Measurements from ENCODE around the gene ROPN1B. TPM values are rescaled to one million over a fixed set of nuclear protein-coding genes. Genes with fewer than 3 reads are reported as not detected.

ROPN1B gene
- polyA plus RNA-seq, 1 experiment: not detected

DNA sequence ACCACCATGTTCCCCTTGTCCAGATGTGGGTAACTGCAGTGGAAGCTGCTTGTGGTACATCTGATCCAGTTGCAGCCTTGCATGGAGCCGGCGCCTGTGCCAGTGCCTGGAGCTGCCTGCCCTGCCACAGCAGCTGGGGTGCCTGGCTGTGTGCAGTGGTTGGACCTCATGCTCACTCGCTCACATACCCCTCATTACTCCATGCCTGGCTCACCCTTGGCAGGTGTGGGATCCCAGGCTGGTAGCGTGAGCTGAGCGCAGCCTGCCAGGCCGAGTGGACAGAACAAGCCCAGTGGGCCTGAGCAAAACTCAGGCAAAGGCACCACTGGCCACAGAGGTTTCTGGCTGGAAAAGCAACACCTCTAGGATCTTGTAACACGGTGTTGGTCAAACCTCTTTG, 35.7 kb downstream of the ROPN1B start:
- DNase-seq (ENCODE audit: low read depth, low spot score): no peak
- Histone ChIP-seq H3K4me3 (ENCODE audit: low read depth, low read length) (no peak overlapping the region), H3K27me3 (ENCODE audit: control insufficient read depth, insufficient read depth, low read length) (no peaks in the 10 kb centered on the region), H3K27ac (ENCODE audit: low read depth, low read length) (no peak overlapping the region), H3K9me3 (ENCODE audit: control insufficient read depth, insufficient read depth, low read length) (peaks cover 6% of the 10 kb centered on the region; the same call in 1 of the 2 replicates)
- ChIA-PET CTCF (no interaction called here), POLR2A (no interaction called here)
- TF ChIP-seq, protein P1, sequence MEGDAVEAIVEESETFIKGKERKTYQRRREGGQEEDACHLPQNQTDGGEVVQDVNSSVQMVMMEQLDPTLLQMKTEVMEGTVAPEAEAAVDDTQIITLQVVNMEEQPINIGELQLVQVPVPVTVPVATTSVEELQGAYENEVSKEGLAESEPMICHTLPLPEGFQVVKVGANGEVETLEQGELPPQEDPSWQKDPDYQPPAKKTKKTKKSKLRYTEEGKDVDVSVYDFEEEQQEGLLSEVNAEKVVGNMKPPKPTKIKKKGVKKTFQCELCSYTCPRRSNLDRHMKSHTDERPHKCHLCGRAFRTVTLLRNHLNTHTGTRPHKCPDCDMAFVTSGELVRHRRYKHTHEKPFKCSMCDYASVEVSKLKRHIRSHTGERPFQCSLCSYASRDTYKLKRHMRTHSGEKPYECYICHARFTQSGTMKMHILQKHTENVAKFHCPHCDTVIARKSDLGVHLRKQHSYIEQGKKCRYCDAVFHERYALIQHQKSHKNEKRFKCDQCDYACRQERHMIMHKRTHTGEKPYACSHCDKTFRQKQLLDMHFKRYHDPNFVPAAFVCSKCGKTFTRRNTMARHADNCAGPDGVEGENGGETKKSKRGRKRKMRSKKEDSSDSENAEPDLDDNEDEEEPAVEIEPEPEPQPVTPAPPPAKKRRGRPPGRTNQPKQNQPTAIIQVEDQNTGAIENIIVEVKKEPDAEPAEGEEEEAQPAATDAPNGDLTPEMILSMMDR (IDR thresholded peaks at IDR 0.05; ENCODE audit: low read depth, low read length): no peak

DNA sequence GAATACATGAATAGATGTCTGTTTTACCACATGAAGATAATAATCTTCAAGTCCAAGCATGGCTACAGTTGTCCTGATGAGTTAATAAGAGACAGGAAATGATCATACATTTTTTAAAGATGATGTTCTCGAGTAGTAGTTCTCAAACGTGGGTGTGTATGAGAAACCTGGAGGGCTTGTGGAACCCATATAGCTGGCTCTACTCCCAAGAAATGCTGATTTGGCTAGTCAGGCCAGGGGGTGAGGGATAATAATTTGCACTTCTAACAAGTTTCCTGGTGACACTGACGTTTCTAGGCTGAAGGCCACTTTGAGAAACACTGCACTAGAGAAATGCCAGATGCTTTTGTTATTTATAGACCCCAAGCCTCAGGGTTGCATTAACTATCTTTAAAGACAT, 37.0 kb downstream of the ROPN1B start:
- Histone ChIP-seq H3K27ac (ENCODE audit: low read depth, low read length) (no peak overlapping the region), H3K4me3 (ENCODE audit: low read depth, low read length) (no peak overlapping the region), H3K27me3 (ENCODE audit: control insufficient read depth, insufficient read depth, low read length) (no peaks in the 10 kb centered on the region), H3K9me3 (ENCODE audit: control insufficient read depth, insufficient read depth, low read length) (peaks cover 6% of the 10 kb centered on the region; the same call in 1 of the 2 replicates)
- DNase-seq (ENCODE audit: low read depth, low spot score): peak; percentile 3
- POLR2A ChIA-PET: no interaction called here
- CTCF ChIA-PET: interaction anchor here (1.6 kb wide), 1 partner anchor 34 kb away, joined by 4 read pairs; no protein-coding TSS in a partner anchor
- TF ChIP-seq, protein P1 (IDR thresholded peaks at IDR 0.05; ENCODE audit: low read depth, low read length): no peak

DNA sequence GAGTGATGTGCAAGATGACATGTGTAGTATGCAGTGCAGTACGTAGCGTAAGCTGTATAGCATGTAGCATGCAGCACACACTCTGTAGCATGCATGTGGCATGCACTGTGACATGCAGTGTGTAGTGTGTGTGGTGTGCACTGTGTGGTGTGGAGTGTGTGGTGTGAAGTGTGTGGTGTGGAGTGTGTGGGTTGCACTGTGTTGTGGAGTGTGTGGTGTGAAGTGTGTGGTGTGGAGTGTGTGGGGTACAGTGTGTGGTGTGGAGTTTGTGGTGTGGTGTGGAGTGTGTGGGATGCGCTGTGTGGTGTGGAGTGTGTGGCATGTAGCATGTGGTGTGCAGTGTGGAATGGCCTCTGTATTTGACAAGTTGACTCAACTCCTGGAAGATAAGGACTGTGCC, 39.2 kb downstream of the ROPN1B start:
- peaks cover 6% of the 10 kb centered on the region; the same call in 1 of the 2 replicates for H3K9me3 ChIP-seq (ENCODE audit: control insufficient read depth, insufficient read depth, low read length)
- TF ChIP-seq, protein P1 (IDR thresholded peaks at IDR 0.05; ENCODE audit: low read depth, low read length): no peak
- H3K27ac ChIP-seq (ENCODE audit: low read depth, low read length): no peak overlapping the region
- CTCF ChIA-PET: no interaction called here
- DNase-seq (ENCODE audit: low read depth, low spot score): no peak
- H3K27me3 ChIP-seq (ENCODE audit: control insufficient read depth, insufficient read depth, low read length): no peaks in the 10 kb centered on the region
- POLR2A ChIA-PET: no interaction called here
- H3K4me3 ChIP-seq (ENCODE audit: low read depth, low read length): no peak overlapping the region

DNA sequence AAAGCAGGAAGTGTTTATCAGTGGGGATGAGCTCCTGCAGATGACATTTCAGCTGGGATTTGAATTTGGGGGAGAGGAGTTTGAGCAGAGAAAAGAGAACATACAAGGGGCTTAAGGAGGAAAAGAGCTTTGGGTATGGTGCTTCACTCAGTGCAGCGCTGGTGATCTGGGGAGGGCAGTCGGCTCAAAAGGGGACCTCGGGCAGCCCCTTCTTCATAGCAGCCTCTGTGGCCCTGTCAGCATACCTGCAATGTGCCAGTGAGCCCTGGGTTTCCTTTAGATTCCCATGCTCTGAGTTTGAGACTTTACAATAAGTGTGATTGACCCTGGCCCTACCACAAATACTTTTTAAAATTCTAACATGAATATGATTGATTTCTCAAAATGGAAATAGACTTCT, 40.2 kb downstream of the ROPN1B start:
- ChIA-PET CTCF (no interaction called here), POLR2A (no interaction called here)
- TF ChIP-seq, protein P1 (IDR thresholded peaks at IDR 0.05; ENCODE audit: low read depth, low read length): no peak
- Histone ChIP-seq H3K27ac (ENCODE audit: low read depth, low read length) (no peak overlapping the region), H3K9me3 (ENCODE audit: control insufficient read depth, insufficient read depth, low read length) (peaks cover 3% of the 10 kb centered on the region; the same call in 1 of the 2 replicates), H3K27me3 (ENCODE audit: control insufficient read depth, insufficient read depth, low read length) (no peaks in the 10 kb centered on the region), H3K4me3 (ENCODE audit: low read depth, low read length) (no peak overlapping the region)
- no peak for DNase-seq (ENCODE audit: low read depth, low spot score)

DNA sequence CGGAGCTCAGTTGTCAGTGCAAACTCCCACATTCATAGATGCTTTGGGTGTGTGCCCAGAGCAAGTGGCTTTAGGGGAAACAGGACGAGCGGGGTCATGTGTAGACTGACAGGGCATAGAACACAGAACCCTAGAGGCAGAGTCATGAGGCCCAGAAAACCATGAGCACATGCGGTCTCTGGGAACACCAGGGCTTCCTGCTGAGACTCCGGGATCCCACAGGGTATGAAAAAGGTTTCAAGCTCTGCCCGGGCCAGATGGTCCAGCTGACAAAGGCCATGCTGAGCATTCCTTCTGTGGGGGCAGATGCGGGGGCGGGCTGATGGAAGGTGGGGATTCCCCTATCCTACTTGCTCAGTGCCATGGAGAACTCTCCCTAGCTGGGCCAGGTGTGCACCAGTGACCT, 44.8 kb downstream of the ROPN1B start:
- POLR2A ChIA-PET: no interaction called here
- TF ChIP-seq, protein P1 (IDR thresholded peaks at IDR 0.05; ENCODE audit: low read depth, low read length): no peak
- CTCF ChIA-PET: interaction anchor here (0.9 kb wide), 1 partner anchor 42 kb away, joined by 4 read pairs; no protein-coding TSS in a partner anchor
- no peaks in the 10 kb centered on the region for H3K9me3 ChIP-seq (ENCODE audit: control insufficient read depth, insufficient read depth, low read length)
- DNase-seq (ENCODE audit: low read depth, low spot score): no peak
- no peak overlapping the region for H3K27ac ChIP-seq (ENCODE audit: low read depth, low read length)
- no peaks in the 10 kb centered on the region for H3K27me3 ChIP-seq (ENCODE audit: control insufficient read depth, insufficient read depth, low read length)
- no peak overlapping the region for H3K4me3 ChIP-seq (ENCODE audit: low read depth, low read length)

Measured in AG04450 (cell line).